HG03175 (cell line): Measurements from ENCODE around the gene CEP57.
"Not testable (repeated sequence)": the region's sequence is repeated elsewhere in the genome, so short reads cannot be mapped to it uniquely, and the experiment has no call there.

ENCODE experiments used
- ATAC-seq: cut with Tn5 transposase; IDR thresholded peaks from one replicate; pipeline ENCODE4 v1.9.1; 2021; ENCODE audit warnings: mild to moderate bottlenecking, moderate library complexity; ENCODE audit not compliant: unreplicated experiment

The CEP57 gene

DNA sequence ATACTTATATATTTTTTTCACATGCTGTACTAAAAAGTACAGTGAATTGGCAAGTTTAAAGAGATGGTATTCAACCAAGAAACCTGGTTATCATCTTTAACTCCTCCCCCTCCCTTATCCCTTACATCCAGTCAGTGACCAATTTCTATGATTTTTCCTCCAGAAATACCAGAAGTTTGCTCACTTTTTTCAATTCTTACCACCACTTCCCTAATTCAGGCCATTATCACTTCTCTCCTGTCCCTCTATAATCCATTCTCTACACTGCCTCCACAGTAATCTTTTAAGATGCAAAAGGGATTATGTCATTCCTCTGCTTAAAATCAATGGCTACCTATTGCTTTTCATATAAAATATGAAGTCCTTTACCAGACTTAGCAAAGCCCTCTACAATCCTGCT is 62.8 kb downstream of the CEP57 start:
- ATAC-seq = no peak

DNA sequence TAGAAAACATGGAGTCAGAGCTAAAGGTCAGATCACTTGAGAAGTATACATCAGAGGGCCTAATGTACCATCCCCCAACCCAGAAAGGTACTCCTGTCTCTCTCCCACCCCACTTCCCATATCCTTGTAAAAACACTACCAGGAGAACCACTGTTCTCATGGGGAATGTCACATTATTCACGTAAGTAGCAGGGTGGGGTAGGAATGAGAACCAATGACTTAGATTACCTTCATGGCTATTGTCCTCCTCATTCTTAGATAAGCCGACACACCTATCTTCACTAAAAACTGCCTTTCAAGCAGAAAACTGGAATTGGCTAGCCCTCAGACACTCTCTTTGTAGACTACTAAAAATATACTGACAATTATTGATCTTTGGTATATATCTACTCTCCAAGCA is 63.6 kb downstream of the CEP57 start:
- ATAC-seq = no peak

DNA sequence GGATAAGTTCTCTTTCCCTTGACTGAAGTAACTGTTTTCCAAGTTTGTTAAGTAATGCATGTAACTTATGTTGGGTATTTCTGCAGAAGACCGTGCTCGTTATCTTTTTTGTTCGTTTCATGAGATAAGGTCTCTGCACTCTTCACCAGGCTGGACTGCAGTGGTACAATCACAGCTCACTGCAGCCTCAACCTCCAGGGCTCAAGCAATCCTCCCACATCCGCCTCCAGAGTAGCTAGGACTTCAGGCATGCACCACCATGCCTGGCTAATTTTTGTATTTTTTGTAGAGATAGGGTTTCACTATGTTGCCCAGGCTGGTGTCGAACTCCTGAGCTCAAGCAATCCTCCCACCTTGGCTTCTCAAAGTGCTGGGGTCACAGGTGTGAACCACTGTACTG is 64.1 kb downstream of the CEP57 start:
- not testable (repeated sequence) for ATAC-seq

DNA sequence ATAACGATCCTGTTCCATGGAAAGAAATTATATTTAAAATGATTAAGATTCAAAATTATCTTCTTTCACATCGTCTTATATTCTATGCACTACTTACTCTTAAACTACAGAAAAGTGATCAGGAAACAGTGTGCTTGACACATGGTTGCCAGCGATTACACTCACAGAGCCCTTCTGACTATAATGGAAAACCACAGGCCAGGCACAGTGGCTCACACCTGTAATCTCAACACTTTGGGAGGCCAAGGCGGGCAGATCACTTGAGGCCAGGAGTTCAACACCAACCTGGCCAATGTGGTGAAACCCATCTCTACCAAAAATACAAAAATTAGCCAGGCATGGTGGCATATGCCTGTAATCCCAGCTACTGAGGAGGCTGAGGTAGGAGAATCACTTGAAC is 69.7 kb downstream of the CEP57 start:
- ATAC-seq = not testable (repeated sequence)

DNA sequence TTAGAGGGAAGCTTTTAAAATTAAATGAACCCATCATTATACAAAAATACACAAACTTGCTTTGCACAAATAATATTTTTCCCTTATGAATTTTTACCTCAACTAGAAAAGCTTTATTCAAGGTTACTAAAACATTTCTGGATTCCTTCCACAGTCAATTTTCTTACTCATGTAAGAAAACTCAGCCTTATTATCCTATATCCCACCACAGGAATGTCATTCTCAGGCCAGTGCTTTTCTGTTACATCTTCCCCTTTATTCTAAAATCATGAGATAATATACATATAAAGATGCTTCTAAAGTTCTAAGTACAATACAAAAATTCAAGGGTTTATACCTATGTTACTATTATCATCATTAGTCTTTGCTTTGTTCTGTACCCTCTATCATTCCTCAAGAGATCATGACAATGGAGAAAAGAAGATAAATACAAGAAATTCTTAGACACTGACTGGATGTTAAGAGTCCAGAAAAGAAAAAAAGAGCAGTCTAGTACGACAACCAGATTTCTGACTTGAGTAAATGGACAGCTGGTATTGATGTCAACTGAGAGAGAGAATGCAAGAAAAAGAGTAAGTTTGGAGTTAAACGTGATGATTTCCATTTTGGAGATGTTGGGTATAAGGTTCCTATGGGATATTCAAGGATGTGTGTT is 73.3 kb downstream of the CEP57 start:
- ATAC-seq = no peak

DNA sequence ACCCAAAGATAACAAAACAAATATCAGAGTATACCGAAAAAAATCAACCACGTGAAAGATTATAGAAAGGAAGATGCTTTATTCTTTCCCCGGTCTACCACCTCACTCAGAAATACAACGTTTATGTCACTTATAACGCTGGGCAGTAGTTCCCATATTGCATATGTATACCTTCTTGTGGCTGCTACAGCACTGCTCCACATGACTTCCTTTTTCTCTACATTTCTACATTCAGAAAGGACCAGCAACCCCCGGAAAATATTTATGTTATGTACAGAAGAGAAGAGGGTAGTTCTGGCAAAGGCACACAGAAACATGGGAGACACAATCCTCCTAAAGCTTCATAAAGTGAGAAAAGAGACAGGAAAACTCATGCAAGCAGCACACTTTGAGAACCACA is 76.8 kb downstream of the CEP57 start:
- no peak for ATAC-seq

DNA sequence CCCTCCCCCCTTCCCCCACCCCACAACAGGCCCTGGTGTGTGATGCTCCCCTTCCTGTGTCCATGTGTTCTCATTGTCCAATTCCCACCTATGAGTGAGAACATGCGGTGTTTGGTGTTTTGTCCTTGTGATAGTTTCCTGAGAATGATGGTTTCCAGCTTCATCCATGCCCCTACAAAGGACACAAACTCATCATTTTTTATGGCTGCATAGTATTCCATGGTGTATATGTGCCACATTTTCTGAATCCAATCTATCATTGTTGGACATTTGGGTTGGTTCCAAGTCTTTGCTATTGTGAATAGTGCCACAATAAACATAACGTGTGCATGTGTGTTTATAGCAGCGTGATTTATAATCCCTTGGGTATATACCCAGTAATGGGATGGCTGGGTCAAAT is 80.6 kb downstream of the CEP57 start:
- ATAC-seq = not testable (repeated sequence)

DNA sequence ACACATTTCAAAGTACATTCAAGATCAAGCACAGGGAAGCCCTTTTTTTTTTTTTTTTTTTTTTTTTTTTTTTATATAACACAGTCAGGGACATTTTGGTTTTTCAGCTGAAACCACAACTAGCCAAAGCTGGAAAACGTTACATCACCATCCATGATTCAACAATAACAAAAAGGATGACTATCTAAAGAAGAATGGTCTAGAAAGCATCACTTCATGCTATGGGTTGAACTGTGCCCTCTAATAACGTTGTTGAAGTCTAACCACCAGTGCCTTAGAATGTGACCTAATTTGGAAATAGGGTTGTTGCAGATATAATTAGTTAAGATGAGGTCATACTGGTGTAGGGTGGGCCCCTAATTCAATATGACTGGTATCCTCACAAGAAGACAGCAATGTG is 87.0 kb downstream of the CEP57 start:
- ATAC-seq = no peak
